Hematopoietic multipotent progenitor cell (in vitro differentiated cells): ENCODE results near the gene CPNE4. TPM values are rescaled to one million over a fixed set of nuclear protein-coding genes. Genes with fewer than 3 reads are reported as not detected.
A peak's percentile ranks its signal among the peaks of the same experiment; 100 is the strongest.

ENCODE experiments used
- DNase-seq, 3 donors: peaks; one replicate each; pipeline ENCODE4 v3.0.0-alpha.2; 2011 to 2015; ENCODE audit warnings: low read depth in 2 of 3, low spot score in 2 of 3
- total RNA-seq: library from RNA; depleted of rRNA; stranded (reverse); fragments of >200 nt; gene quantifications from one replicate; pipeline ENCODE4 v1.2.3, GENCODE V29; 2012

The CPNE4 gene
- total RNA-seq, 1 donor = not detected

GRCh38 chr3:131616719-131617118 lies 418.1 kb downstream of the CPNE4 start:
- DNase-seq = no peak

GRCh38 chr3:131612745-131613144 lies 422.1 kb downstream of the CPNE4 start:
- no peak for DNase-seq

GRCh38 chr3:131610174-131610573 lies 424.6 kb downstream of the CPNE4 start:
- no peak for DNase-seq

GRCh38 chr3:131608741-131609140 lies 426.1 kb downstream of the CPNE4 start:
- DNase-seq = no peak

- no peak for DNase-seq
Observed at GRCh38 chr3:131608296-131608695, 426.5 kb downstream of the CPNE4 start.

GRCh38 chr3:131605916-131606315 lies 428.9 kb downstream of the CPNE4 start:
- peak in 1 of 3 donors; percentile 8 for DNase-seq

GRCh38 chr3:131602011-131602779 lies 432.6 kb downstream of the CPNE4 start:
- no peak for DNase-seq

GRCh38 chr3:131597816-131598215 lies 437.0 kb downstream of the CPNE4 start:
- DNase-seq = no peak

GRCh38 chr3:131596884-131597283 lies 437.9 kb downstream of the CPNE4 start:
- DNase-seq = no peak

GRCh38 chr3:131591394-131592014 lies 443.3 kb downstream of the CPNE4 start:
- no peak for DNase-seq

- DNase-seq = no peak
Observed at GRCh38 chr3:131586277-131586676, 448.5 kb downstream of the CPNE4 start.

- no peak for DNase-seq
Observed at GRCh38 chr3:131582438-131582837, 452.4 kb downstream of the CPNE4 start.

GRCh38 chr3:131568460-131568859 lies 466.4 kb downstream of the CPNE4 start:
- DNase-seq = no peak

GRCh38 chr3:131564812-131565211 lies 470.0 kb downstream of the CPNE4 start:
- DNase-seq = no peak

- no peak for DNase-seq
Observed at GRCh38 chr3:131561511-131561910, 473.3 kb downstream of the CPNE4 start.

GRCh38 chr3:131560795-131561194 lies 474.0 kb downstream of the CPNE4 start:
- DNase-seq = no peak

GRCh38 chr3:131555456-131555855 lies 479.4 kb downstream of the CPNE4 start:
- no peak for DNase-seq

GRCh38 chr3:131553495-131554247 lies 481.1 kb downstream of the CPNE4 start:
- no peak for DNase-seq

- no peak for DNase-seq
Observed at GRCh38 chr3:131551761-131552160, 483.1 kb downstream of the CPNE4 start.

GRCh38 chr3:131550562-131551465 lies 484.0 kb downstream of the CPNE4 start:
- DNase-seq = no peak

GRCh38 chr3:131549340-131549739 lies 485.5 kb downstream of the CPNE4 start:
- peak in 1 of 3 donors; percentile 30 for DNase-seq
